ENCODE results near the gene ADARB1. TPM values are rescaled to one million over a fixed set of nuclear protein-coding genes. Genes with fewer than 3 reads are reported as not detected.
A peak's percentile ranks its signal among the peaks of the same experiment; 100 is the strongest.

ADARB1 gene
- total and polyA plus RNA-seq, 2 experiments from 2014 or later = 4.8 to 14.8 TPM

GRCh38 chr21:45109831-45110492 lies 35.6 kb downstream of the ADARB1 start:
- Histone ChIP-seq H2AFZ (no peak overlapping the region), H3K4me2 (no peak overlapping the region), H3K4me3 (no peak overlapping the region), H3K27ac (ENCODE audit: low read depth) (no peak overlapping the region; the same call in 1 of the 2 replicates), H3K9me2 (ENCODE audit: insufficient read depth) (no peaks in the 10 kb centered on the region), H3K36me3 (ENCODE audit: insufficient read depth) (no peaks in the 10 kb centered on the region), H3F3A (replicated peaks; ENCODE audit: low read depth) (no peaks in the 10 kb centered on the region), H3K79me2 (replicated peaks; ENCODE audit: insufficient read depth) (peaks cover 5% of the 10 kb centered on the region; the same call in 1 of the 2 replicates), H3K4me1 (ENCODE audit: insufficient read depth) (no peaks in the 10 kb centered on the region), H3K27me3 (ENCODE audit: insufficient read depth) (no peaks in the 10 kb centered on the region), H4K20me1 (replicated peaks; ENCODE audit: insufficient read depth) (peaks cover under 1% of the 10 kb centered on the region)
- no peaks in the 10 kb centered on the region for H3K4me1 Mint-ChIP-seq
- H3K27me3 Mint-ChIP-seq (ENCODE audit: insufficient read depth, low read depth, poor library complexity) = peaks cover 1% of the 10 kb centered on the region
- no peak for TF ChIP-seq ZNF114 (CRISPR knock-in tag; IDR thresholded peaks at IDR 0.05)
- TF ChIP-seq NANOG (IDR thresholded peaks at IDR 0.05; ENCODE audit: borderline replicate concordance) = no peak
- no peak for TF ChIP-seq ETS1 (IDR thresholded peaks at IDR 0.05)
- TF ChIP-seq REST (IDR thresholded peaks at IDR 0.05; ENCODE audit: unreplicated experiment) = no peak
- TF ChIP-seq CREB1 (CRISPR knock-in tag; IDR thresholded peaks at IDR 0.05; ENCODE audit: low read depth) = no peak
- no peak for TF ChIP-seq EZH2 (IDR thresholded peaks at IDR 0.05; ENCODE audit: low read depth, unreplicated experiment)
- H3K9me3 Mint-ChIP-seq = no peaks in the 10 kb centered on the region
- ATAC-seq (no peak), DNase-seq (ENCODE audit: low spot score) (no peak)
- H3K4me3 Mint-ChIP-seq = no peak overlapping the region
- no peak overlapping the region for H3K27ac Mint-ChIP-seq
- no peaks in the 10 kb centered on the region for H3K36me3 Mint-ChIP-seq (ENCODE audit: low read depth)

- Histone ChIP-seq H3K27me3 (ENCODE audit: insufficient read depth) (no peaks in the 10 kb centered on the region), H3K4me1 (ENCODE audit: insufficient read depth) (no peaks in the 10 kb centered on the region), H4K20me1 (replicated peaks; ENCODE audit: insufficient read depth) (peaks cover 5% of the 10 kb centered on the region), H2AFZ (no peak overlapping the region), H3K4me2 (no peak overlapping the region), H3K36me3 (ENCODE audit: insufficient read depth) (no peaks in the 10 kb centered on the region), H3K9me2 (ENCODE audit: insufficient read depth) (no peaks in the 10 kb centered on the region), H3K4me3 (no peak overlapping the region), H3F3A (replicated peaks; ENCODE audit: low read depth) (no peaks in the 10 kb centered on the region), H3K79me2 (replicated peaks; ENCODE audit: insufficient read depth) (peaks cover 5% of the 10 kb centered on the region; the same call in 1 of the 2 replicates), H3K27ac (ENCODE audit: low read depth) (no peak overlapping the region)
- H3K27ac Mint-ChIP-seq = no peak overlapping the region
- no peak overlapping the region for H3K4me3 Mint-ChIP-seq
- no peaks in the 10 kb centered on the region for H3K9me3 Mint-ChIP-seq
- peaks cover 1% of the 10 kb centered on the region for H3K27me3 Mint-ChIP-seq (ENCODE audit: insufficient read depth, low read depth, poor library complexity)
- TF ChIP-seq EZH2phosphoT487 (IDR thresholded peaks at IDR 0.05; ENCODE audit: unreplicated experiment) (no peak), ZNF331 (CRISPR knock-in tag; IDR thresholded peaks at IDR 0.05; ENCODE audit: low read depth) (no peak), POLR2AphosphoS5 (IDR thresholded peaks at IDR 0.05; ENCODE audit: low read depth) (no peak), CTCF (conservative IDR thresholded peaks at IDR 0.05; ENCODE audit: low read depth in 2 of 2) (no peak)
- ATAC-seq (peak; percentile 68), DNase-seq (ENCODE audit: low spot score) (no peak)
- no peaks in the 10 kb centered on the region for H3K36me3 Mint-ChIP-seq (ENCODE audit: low read depth)
- no peaks in the 10 kb centered on the region for H3K4me1 Mint-ChIP-seq
Measured at GRCh38 chr21:45110873-45111624, 36.7 kb downstream of the ADARB1 start.
